SU-DHL-6 (cell line): ENCODE data around the gene RTRAF.

Experiments used
- EZH2phosphoT487 ChIP-seq: fragments of 200-600 bp; sonication (generic), shearing (Covaris generic); conservative IDR thresholded peaks from 2 replicates; pipeline ENCODE4 v1.6.1; 2018; ENCODE audit warnings: mild to moderate bottlenecking, antibody characterized with exemption, low read length, moderate library complexity, mixed read lengths
- TF ChIP-seq, protein P1 (sequence below): fragments of 200-600 bp; sonication (generic); IDR thresholded peaks from one replicate; pipeline ENCODE4 v1.5.1; 2017; ENCODE audit warnings: antibody characterized with exemption, mild to moderate bottlenecking, low read length, moderate library complexity; ENCODE audit not compliant: insufficient read depth, poor library complexity, severe bottlenecking

DNA sequence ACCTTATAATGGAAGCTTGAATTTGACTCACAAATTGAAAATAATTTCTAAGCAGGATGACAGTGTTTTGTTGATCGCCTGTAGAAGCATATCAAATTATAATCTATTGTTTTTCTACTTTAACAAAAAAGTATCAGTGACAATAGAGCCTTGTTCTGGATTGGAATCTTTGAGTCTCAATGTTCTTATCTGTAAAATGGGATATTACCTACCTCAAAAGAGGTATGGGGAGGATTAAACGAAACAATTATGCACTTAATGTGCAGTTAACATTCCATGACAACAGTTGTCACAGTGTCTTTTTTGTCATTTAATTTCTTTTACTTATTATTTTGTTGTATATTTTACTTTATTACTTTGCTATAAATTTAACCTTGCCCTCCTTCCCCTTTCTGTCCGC, 1.1 kb downstream of the RTRAF start:
- TF ChIP-seq, protein P1, sequence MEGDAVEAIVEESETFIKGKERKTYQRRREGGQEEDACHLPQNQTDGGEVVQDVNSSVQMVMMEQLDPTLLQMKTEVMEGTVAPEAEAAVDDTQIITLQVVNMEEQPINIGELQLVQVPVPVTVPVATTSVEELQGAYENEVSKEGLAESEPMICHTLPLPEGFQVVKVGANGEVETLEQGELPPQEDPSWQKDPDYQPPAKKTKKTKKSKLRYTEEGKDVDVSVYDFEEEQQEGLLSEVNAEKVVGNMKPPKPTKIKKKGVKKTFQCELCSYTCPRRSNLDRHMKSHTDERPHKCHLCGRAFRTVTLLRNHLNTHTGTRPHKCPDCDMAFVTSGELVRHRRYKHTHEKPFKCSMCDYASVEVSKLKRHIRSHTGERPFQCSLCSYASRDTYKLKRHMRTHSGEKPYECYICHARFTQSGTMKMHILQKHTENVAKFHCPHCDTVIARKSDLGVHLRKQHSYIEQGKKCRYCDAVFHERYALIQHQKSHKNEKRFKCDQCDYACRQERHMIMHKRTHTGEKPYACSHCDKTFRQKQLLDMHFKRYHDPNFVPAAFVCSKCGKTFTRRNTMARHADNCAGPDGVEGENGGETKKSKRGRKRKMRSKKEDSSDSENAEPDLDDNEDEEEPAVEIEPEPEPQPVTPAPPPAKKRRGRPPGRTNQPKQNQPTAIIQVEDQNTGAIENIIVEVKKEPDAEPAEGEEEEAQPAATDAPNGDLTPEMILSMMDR, result no peak
- TF ChIP-seq EZH2phosphoT487, result no peak
